HepG2 (cell line): ENCODE results near the gene HLA-F. TPM values are rescaled to one million over a fixed set of nuclear protein-coding genes. Genes with fewer than 3 reads are reported as not detected.
A peak's percentile ranks its signal among the peaks of the same experiment; 100 is the strongest.

Experiments used
- ARNT2 ChIP-seq: sonication (generic); formaldehyde crosslinking; IDR thresholded peaks from 2 replicates; pipeline ENCODE4 v1.8.0; 2022; ENCODE audit warnings: mild to moderate bottlenecking, low read depth, missing genetic modification reagents, moderate library complexity
- HOXA5 ChIP-seq: sonication (generic); formaldehyde crosslinking; IDR thresholded peaks from 2 replicates; pipeline ENCODE4 v1.4.0; 2020; ENCODE audit warnings: missing genetic modification reagents
- KLF12 ChIP-seq: sonication (generic); formaldehyde crosslinking; IDR thresholded peaks from 2 replicates; pipeline ENCODE4 v1.4.0; 2020; ENCODE audit warnings: missing genetic modification reagents, borderline replicate concordance
- MLLT10 ChIP-seq: sonication (generic); formaldehyde crosslinking; IDR thresholded peaks from 2 replicates; pipeline ENCODE4 v1.4.0; 2020; ENCODE audit warnings: missing genetic modification reagents
- RFXAP ChIP-seq: sonication (generic); formaldehyde crosslinking; IDR thresholded peaks from 2 replicates; pipeline ENCODE4 v1.4.0; 2020; ENCODE audit warnings: missing genetic modification reagents, borderline replicate concordance
- SCMH1 ChIP-seq: sonication (generic); formaldehyde crosslinking; IDR thresholded peaks from 2 replicates; pipeline ENCODE4 v1.9.0; 2021; ENCODE audit warnings: missing genetic modification reagents, mild to moderate bottlenecking, borderline replicate concordance
- ZIK1 ChIP-seq: sonication (generic); formaldehyde crosslinking; IDR thresholded peaks from 2 replicates; pipeline ENCODE4 v1.5.0; 2020; ENCODE audit warnings: mild to moderate bottlenecking, low read depth, missing genetic modification reagents, borderline replicate concordance
- ZNF713 ChIP-seq: sonication (generic); formaldehyde crosslinking; IDR thresholded peaks from 2 replicates; pipeline ENCODE4 v1.4.0; 2020; ENCODE audit warnings: mild to moderate bottlenecking, missing genetic modification reagents
- polyA plus RNA-seq, 8 experiments: library from polyadenylated mRNA; depleted of rRNA in 3 of 8; stranded (reverse) in 7 of 8; unstranded in 1 of 8; fragments of >200 nt; fragmentation: Illumina TruSeq in 4 of 8; extraction: Trizol in 4 of 8; gene quantifications; 2 replicates each; pipeline versions ENCODE4 v1.2.1 to v1.2.3, GENCODE V29; 2011 to 2016; ENCODE audit warnings: low read depth in 4 of 8, missing spikeins in 1 of 8, mixed read lengths in 1 of 8; ENCODE audit not compliant: insufficient read depth in 1 of 8
- total RNA-seq, 5 experiments: library from RNA; depleted of rRNA; stranded (reverse); fragments of >200 nt; fragmentation: Illumina TruSeq; extraction: Trizol; gene quantifications; 2 replicates each; pipeline ENCODE4 v1.2.3, GENCODE V29; 2016; ENCODE audit warnings: low read depth in 1 of 5
- TF ChIP-seq, protein P1 (sequence below): IDR thresholded peaks from 2 replicates; pipeline ENCODE4 v1.6.1; 2016; ENCODE audit warnings: control low read depth
- TF ChIP-seq, protein P2 (sequence below): sonication (generic); formaldehyde crosslinking; IDR thresholded peaks from 2 replicates; pipeline ENCODE4 v1.8.0; 2022; ENCODE audit warnings: mild to moderate bottlenecking, missing genetic modification reagents; ENCODE audit not compliant: insufficient replicate concordance
- TF ChIP-seq, protein P3 (sequence below): sonication (generic); formaldehyde crosslinking; IDR thresholded peaks from 2 replicates; pipeline ENCODE4 v1.4.0; 2020; ENCODE audit warnings: missing genetic modification reagents, borderline replicate concordance
- TF ChIP-seq, protein P4 (sequence below): IDR thresholded peaks from 2 replicates; pipeline ENCODE4 v1.6.1; 2016; ENCODE audit warnings: missing genetic modification reagents, missing compliant biosample characterization
- TF ChIP-seq, protein P5 (sequence below), 2 experiments: fragments of 450-650 bp in 1 of 2; sonication (generic) in 1 of 2; formaldehyde crosslinking in 1 of 2; IDR thresholded peaks; 2 replicates each; pipeline versions ENCODE4 v1.6.1 to v1.8.0; 2016 to 2022; ENCODE audit warnings: antibody characterized with exemption in 1 of 2, mild to moderate bottlenecking in 1 of 2, missing genetic modification reagents in 1 of 2

Gene HLA-F
- total and polyA plus RNA-seq, 2 of the 13 experiments (the other 11 are each of a cell fraction or from before 2014, with no cell fraction given) = 6.0 to 6.1 TPM

DNA sequence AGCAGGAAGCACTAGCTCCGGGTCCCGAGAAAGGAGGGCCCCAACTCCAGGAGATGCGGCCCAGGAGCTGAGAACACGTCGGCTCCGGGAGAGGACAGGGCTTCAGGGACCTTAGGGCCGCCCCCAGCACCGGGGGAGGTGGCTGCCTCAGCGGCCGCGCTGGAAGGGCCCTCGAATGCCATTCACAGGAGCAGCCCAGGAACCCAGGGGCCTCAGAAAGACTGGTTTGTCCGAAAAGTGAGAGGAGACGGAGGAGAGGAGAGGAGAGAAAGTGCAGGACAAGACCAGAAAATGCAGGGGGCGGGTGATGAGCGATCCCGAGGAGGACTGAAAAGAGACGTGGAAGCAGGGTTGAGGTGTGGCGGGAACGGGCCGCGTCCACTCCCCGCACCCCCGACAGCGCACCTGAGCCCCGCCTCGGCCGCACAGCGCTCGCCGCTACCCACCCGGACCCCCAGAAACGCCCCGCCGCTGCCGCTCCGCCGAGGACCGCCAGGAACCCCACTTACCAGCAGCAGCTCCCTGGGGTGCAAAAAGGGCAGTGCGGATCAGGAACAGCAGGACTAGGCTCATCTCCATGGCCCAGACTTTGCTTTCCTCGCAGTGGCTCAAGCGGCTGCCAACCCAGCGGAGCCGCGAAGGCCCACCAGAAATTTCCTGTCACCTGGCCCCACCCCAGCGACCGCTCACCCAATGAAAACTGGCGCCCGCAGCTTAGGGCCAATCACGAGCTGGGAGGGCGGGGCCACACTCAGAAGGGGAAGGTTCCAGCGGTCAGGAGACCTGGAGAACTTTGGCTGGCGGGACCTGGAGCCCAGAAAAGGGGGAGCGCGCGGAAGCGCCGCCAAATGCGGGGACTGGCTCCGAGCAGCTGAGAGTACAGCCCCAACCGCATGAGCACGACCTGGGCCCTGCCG, 25.4 kb downstream of the HLA-F start (continued):
- TF ChIP-seq, protein P1, sequence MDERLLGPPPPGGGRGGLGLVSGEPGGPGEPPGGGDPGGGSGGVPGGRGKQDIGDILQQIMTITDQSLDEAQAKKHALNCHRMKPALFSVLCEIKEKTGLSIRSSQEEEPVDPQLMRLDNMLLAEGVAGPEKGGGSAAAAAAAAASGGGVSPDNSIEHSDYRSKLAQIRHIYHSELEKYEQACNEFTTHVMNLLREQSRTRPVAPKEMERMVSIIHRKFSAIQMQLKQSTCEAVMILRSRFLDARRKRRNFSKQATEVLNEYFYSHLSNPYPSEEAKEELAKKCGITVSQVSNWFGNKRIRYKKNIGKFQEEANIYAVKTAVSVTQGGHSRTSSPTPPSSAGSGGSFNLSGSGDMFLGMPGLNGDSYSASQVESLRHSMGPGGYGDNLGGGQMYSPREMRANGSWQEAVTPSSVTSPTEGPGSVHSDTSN (CRISPR knock-in tag) = peak; percentile 20; the same call in 1 of the 2 replicates
- TF ChIP-seq ZIK1 (no peak), ARNT2 (CRISPR knock-in tag) (peak; percentile 63; the same call in 1 of the 2 replicates), ZNF713 (CRISPR knock-in tag) (no peak), HOXA5 (CRISPR knock-in tag) (no peak; the same call in 1 of the 2 replicates), MLLT10 (CRISPR knock-in tag) (no peak), SCMH1 (CRISPR knock-in tag) (no peak), RFXAP (CRISPR knock-in tag) (peak; percentile 96), KLF12 (CRISPR knock-in tag) (no peak)
- TF ChIP-seq, protein P2, sequence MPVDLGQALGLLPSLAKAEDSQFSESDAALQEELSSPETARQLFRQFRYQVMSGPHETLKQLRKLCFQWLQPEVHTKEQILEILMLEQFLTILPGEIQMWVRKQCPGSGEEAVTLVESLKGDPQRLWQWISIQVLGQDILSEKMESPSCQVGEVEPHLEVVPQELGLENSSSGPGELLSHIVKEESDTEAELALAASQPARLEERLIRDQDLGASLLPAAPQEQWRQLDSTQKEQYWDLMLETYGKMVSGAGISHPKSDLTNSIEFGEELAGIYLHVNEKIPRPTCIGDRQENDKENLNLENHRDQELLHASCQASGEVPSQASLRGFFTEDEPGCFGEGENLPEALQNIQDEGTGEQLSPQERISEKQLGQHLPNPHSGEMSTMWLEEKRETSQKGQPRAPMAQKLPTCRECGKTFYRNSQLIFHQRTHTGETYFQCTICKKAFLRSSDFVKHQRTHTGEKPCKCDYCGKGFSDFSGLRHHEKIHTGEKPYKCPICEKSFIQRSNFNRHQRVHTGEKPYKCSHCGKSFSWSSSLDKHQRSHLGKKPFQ = peak; percentile 74
- TF ChIP-seq, protein P3, sequence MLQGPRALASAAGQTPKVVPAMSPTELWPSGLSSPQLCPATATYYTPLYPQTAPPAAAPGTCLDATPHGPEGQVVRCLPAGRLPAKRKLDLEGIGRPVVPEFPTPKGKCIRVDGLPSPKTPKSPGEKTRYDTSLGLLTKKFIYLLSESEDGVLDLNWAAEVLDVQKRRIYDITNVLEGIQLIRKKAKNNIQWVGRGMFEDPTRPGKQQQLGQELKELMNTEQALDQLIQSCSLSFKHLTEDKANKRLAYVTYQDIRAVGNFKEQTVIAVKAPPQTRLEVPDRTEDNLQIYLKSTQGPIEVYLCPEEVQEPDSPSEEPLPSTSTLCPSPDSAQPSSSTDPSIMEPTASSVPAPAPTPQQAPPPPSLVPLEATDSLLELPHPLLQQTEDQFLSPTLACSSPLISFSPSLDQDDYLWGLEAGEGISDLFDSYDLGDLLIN (CRISPR knock-in tag) = no peak
- TF ChIP-seq, protein P4, sequence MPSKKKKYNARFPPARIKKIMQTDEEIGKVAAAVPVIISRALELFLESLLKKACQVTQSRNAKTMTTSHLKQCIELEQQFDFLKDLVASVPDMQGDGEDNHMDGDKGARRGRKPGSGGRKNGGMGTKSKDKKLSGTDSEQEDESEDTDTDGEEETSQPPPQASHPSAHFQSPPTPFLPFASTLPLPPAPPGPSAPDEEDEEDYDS (CRISPR knock-in tag) = peak; percentile 72
- TF ChIP-seq, protein P5, sequence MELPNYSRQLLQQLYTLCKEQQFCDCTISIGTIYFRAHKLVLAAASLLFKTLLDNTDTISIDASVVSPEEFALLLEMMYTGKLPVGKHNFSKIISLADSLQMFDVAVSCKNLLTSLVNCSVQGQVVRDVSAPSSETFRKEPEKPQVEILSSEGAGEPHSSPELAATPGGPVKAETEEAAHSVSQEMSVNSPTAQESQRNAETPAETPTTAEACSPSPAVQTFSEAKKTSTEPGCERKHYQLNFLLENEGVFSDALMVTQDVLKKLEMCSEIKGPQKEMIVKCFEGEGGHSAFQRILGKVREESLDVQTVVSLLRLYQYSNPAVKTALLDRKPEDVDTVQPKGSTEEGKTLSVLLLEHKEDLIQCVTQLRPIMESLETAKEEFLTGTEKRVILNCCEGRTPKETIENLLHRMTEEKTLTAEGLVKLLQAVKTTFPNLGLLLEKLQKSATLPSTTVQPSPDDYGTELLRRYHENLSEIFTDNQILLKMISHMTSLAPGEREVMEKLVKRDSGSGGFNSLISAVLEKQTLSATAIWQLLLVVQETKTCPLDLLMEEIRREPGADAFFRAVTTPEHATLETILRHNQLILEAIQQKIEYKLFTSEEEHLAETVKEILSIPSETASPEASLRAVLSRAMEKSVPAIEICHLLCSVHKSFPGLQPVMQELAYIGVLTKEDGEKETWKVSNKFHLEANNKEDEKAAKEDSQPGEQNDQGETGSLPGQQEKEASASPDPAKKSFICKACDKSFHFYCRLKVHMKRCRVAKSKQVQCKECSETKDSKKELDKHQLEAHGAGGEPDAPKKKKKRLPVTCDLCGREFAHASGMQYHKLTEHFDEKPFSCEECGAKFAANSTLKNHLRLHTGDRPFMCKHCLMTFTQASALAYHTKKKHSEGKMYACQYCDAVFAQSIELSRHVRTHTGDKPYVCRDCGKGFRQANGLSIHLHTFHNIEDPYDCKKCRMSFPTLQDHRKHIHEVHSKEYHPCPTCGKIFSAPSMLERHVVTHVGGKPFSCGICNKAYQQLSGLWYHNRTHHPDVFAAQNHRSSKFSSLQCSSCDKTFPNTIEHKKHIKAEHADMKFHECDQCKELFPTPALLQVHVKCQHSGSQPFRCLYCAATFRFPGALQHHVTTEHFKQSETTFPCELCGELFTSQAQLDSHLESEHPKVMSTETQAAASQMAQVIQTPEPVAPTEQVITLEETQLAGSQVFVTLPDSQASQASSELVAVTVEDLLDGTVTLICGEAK (IDR thresholded peaks at IDR 0.05) = no peak
- TF ChIP-seq, protein P5 (CRISPR knock-in tag; IDR thresholded peaks at IDR 0.05) = no peak
